DOHH2 (cell line): ENCODE data around the gene FRYL.

Source experiments
- EZH2phosphoT487 ChIP-seq: fragments of 200-600 bp; sonication (generic); IDR thresholded peaks from 2 replicates; pipeline ENCODE4 v1.6.1; 2017; ENCODE audit warnings: borderline replicate concordance, mild to moderate bottlenecking, antibody characterized with exemption, low read length, moderate library complexity, mixed read lengths
- TF ChIP-seq, protein P1 (sequence below): fragments of 200-600 bp; sonication (generic); IDR thresholded peaks from one replicate; pipeline ENCODE4 v1.5.1; 2014; ENCODE audit warnings: antibody characterized with exemption, mild to moderate bottlenecking, low read depth, low read length; ENCODE audit not compliant: poor library complexity, severe bottlenecking

DNA sequence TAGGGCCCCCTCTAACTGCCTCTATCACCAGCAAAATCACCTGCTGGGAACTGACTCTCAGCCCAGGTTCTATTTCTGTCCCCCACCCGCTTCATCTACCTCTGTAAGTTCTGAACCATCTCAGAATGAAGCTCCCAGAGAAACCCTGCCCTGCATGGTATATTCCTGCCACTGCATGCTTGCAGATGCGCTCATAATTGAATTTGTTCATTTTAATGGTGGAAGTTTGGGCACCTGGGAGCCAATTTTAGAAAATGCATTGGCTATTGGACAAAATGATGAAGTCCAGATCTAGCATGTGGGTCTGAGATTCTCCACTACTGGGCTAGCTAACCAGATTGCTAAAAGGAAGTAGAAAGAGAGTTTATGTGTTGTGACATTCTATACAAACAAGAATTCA lies 325.5 kb downstream of the FRYL start:
- TF ChIP-seq, protein P1, sequence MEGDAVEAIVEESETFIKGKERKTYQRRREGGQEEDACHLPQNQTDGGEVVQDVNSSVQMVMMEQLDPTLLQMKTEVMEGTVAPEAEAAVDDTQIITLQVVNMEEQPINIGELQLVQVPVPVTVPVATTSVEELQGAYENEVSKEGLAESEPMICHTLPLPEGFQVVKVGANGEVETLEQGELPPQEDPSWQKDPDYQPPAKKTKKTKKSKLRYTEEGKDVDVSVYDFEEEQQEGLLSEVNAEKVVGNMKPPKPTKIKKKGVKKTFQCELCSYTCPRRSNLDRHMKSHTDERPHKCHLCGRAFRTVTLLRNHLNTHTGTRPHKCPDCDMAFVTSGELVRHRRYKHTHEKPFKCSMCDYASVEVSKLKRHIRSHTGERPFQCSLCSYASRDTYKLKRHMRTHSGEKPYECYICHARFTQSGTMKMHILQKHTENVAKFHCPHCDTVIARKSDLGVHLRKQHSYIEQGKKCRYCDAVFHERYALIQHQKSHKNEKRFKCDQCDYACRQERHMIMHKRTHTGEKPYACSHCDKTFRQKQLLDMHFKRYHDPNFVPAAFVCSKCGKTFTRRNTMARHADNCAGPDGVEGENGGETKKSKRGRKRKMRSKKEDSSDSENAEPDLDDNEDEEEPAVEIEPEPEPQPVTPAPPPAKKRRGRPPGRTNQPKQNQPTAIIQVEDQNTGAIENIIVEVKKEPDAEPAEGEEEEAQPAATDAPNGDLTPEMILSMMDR: no peak
- no peak for TF ChIP-seq EZH2phosphoT487
